MG63 (cell line): Measurements from ENCODE around the gene SPSB1. TPM values are rescaled to one million over a fixed set of nuclear protein-coding genes. Genes with fewer than 3 reads are reported as not detected.

ENCODE experiments used
- DNase-seq: peaks from one replicate; pipeline ENCODE4 v3.0.0-alpha.2; 2020
- H3K27me3 ChIP-seq: fragments of 250-450 bp; sonication (Bioruptor Pico); 2 replicates; pipeline ENCODE4 v1.5.1; 2020; ENCODE audit warnings: mild to moderate bottlenecking, moderate library complexity
- H3K36me3 ChIP-seq: fragments of 250-450 bp; sonication (Bioruptor Pico); 2 replicates; pipeline ENCODE4 v1.5.1; 2020; ENCODE audit warnings: mild to moderate bottlenecking, moderate library complexity
- H3K4me3 ChIP-seq: fragments of 250-450 bp; sonication (Bioruptor Pico); 2 replicates; pipeline ENCODE4 v1.5.1; 2020; ENCODE audit warnings: mild to moderate bottlenecking, moderate library complexity
- H3K9me3 ChIP-seq: fragments of 250-450 bp; sonication (Bioruptor Pico); 2 replicates; pipeline ENCODE4 v1.5.1; 2020; ENCODE audit warnings: mild to moderate bottlenecking, moderate library complexity
- total RNA-seq: library from RNA; depleted of rRNA; stranded (reverse); fragments of >200 nt; shearing (Covaris generic); gene quantifications from 2 replicates; pipeline ENCODE4 v1.2.3, GENCODE V29; 2014; ENCODE audit warnings: low replicate concordance

Gene SPSB1
- total RNA-seq, 1 experiment from 2014 or later = 11.4 TPM

DNA sequence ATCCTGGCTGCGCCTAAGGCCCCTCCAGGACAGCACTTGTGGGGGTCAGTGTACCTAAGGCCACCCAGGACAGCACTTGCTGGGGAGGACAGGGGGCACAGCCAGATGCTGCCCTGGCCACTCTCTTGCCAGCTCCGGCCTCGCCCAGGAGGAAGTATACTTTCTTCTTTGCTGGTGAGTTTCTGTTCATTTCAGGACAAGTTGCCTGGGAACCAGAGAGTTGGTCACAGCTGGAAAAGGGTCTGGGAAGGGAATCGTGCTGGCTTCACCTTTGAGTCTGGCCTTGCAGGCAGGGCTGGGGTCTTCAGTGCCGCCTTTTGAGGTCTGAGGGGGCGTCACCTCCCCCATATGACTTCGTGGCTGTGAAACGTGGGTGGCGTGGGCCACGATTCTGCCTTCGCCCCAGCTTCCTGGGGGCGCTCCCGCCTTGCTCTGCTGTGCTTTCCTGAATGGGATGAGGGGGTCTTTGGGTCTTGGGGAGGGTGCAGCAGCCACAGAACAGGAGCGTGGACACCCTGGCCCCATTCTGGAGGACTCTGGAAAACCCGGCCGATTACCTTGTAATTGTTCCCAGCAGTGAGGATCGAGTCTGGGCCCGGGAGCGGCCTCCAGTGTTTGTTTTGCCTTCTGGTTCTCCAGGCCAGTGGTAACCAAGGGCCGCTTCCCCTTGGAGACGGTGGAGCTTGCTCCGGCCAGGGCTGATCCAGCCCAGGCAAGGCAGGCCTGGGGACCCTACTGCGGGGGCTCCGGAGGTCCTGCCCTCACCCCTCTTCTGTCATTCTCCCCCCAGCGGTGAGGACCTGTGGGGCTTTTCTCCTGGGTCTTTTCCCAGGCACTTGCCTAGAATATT, 45.9 kb downstream of the SPSB1 start:
- Histone ChIP-seq H3K4me3 (no peak overlapping the region), H3K36me3 (no peaks in the 10 kb centered on the region), H3K9me3 (no peaks in the 10 kb centered on the region), H3K27me3 (no peaks in the 10 kb centered on the region)
- DNase-seq = no peak

- no peak for DNase-seq
- Histone ChIP-seq H3K9me3 (no peaks in the 10 kb centered on the region), H3K36me3 (no peaks in the 10 kb centered on the region), H3K4me3 (no peak overlapping the region), H3K27me3 (no peaks in the 10 kb centered on the region)
Observed at GRCh38 chr1:9340172-9340854, 47.6 kb downstream of the SPSB1 start.

- no peak for DNase-seq
Observed at GRCh38 chr1:9340864-9341263, 48.2 kb downstream of the SPSB1 start.

DNA sequence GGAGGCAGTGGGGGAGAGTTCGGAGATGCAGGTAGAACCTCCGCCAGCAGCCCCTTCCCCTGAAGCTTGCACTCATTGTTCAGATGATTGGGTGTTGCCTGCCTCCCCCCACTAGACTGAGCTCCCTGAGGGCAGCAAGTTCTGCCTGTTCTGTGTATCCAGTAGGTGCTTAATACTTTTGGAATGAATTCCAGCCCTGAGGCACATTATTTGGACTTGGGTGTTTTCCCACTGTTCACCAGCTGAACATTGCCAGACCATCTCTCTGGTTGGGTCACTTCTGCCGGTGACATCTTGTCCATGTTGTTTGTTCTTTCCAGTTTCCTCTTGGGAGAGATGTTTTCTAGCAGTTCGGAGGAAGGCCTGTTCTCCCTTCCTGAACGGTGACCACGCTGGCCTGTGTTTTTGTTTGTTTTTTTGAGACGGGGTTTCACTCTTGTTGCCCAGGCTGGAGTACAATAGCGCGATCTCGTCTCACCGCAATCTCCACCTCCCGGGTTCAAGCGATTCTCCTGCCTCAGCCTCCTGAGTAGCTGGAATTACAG, 48.7 kb downstream of the SPSB1 start:
- no peak for DNase-seq
- no peaks in the 10 kb centered on the region for H3K9me3 ChIP-seq
- H3K27me3 ChIP-seq = no peaks in the 10 kb centered on the region
- H3K36me3 ChIP-seq = no peaks in the 10 kb centered on the region
- no peak overlapping the region for H3K4me3 ChIP-seq

More at GRCh38 chr1:9340864-9341263, 48.2 kb downstream of the SPSB1 start:
- H3K4me3 ChIP-seq = no peak overlapping the region
- no peaks in the 10 kb centered on the region for H3K36me3 ChIP-seq
- no peaks in the 10 kb centered on the region for H3K9me3 ChIP-seq
- H3K27me3 ChIP-seq = no peaks in the 10 kb centered on the region

GRCh38 chr1:9343269-9343668, 50.6 kb downstream of the SPSB1 start:
- Histone ChIP-seq H3K36me3 (no peaks in the 10 kb centered on the region), H3K27me3 (no peaks in the 10 kb centered on the region), H3K9me3 (no peaks in the 10 kb centered on the region), H3K4me3 (no peak overlapping the region)
- no peak for DNase-seq

DNA sequence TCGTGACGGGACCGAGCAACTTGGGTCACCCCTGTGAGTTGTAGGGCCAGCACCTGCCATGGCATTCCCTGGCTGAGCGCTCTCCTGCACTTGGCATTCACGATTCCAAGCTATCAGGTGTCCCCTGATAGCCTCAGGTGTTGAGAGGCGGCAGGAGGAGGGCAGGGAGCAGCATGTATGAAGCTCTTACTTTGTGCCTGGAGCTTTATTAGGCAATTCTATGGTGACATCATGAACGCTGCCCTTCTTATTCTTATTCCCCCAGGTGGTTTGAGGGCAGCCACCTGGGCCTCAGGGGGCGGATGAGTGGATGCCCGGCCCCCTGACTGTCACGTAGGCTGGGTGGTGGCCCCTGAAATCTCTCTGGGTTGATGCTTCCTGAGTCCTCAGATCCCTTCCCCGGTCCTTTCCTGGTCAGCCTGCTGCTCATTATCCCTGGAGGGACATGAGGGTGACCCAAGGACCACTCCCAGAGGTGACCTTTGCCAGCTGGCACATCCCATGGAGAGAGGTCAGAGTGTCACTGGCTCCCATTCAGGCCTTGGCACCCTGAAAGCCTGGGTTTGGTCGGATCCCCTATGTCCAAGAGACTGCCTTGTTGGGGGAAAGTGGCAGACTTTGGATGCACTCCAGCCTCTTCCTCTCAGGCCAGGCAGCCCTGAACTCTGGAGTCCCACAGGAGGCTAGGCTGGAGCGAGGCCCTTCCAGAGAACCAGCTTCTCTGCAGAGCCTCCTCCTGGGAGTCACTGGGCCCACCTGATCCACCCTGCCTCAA, 51.9 kb downstream of the SPSB1 start:
- H3K36me3 ChIP-seq = no peaks in the 10 kb centered on the region
- H3K4me3 ChIP-seq = no peak overlapping the region
- H3K9me3 ChIP-seq = no peaks in the 10 kb centered on the region
- no peak for DNase-seq
- H3K27me3 ChIP-seq = no peaks in the 10 kb centered on the region

- no peaks in the 10 kb centered on the region for H3K36me3 ChIP-seq
- no peaks in the 10 kb centered on the region for H3K9me3 ChIP-seq
- H3K4me3 ChIP-seq = no peak overlapping the region
- DNase-seq = no peak
- no peaks in the 10 kb centered on the region for H3K27me3 ChIP-seq
Observed at GRCh38 chr1:9345471-9345870, 52.8 kb downstream of the SPSB1 start.

GRCh38 chr1:9345922-9346321, 53.2 kb downstream of the SPSB1 start:
- Histone ChIP-seq H3K27me3 (no peaks in the 10 kb centered on the region), H3K4me3 (no peak overlapping the region), H3K9me3 (no peaks in the 10 kb centered on the region), H3K36me3 (no peaks in the 10 kb centered on the region)
- no peak for DNase-seq

DNA sequence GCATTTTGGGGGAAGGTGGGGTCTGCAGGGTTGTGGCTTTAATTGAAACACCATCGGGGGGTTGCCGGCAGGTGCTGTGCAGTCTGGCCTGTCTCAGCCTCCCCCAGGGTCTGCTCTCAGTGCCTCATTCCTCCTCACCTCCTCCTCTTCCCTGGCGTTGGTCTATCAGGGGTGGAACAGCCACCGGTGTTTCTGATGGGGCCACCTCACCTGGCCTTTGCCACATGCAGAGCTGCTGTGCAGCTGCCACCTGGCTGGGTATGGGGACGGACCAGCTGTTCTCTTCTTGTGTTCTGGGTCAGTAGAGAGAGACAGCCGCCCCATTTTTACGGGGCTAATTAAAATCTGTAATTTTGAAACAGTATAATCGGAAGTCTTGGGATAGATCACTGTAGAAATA, 53.9 kb downstream of the SPSB1 start:
- no peaks in the 10 kb centered on the region for H3K27me3 ChIP-seq
- H3K4me3 ChIP-seq = no peak overlapping the region
- no peaks in the 10 kb centered on the region for H3K36me3 ChIP-seq
- DNase-seq = no peak
- H3K9me3 ChIP-seq = no peaks in the 10 kb centered on the region

DNA sequence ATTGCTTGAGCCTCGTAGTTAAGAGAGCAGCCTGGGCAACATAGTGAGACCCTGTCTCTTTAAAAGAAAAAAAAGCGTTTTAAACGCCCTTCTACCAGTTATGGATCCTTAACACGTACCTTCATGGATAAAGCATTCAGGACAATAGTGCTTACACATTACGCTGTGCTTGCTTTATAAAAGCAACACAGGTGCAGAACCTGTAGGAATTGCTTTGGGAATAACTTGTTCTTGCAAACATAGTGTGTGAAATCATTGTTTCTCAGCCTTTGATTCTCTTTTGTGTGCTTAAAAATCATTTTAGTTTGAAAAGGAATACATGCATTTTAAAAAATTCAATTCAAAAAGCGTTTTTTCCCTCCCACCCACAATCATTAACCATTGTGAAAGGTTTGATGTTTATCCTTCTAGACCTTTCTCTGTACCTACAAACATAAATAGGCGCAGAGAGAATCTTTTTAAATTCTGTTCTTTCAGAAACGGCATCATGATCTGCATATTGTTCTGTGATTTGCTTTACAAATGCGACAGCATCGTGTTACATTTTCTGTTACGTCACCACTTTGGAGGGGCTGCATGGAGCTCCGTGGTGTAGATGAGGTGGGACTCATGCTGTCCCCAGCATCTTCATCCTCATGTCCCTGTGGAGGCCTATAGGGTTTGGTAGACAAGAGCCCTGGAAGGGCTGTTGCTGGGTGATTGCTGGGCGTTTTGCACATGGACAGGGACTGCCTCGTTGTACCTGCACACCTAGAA, 54.6 kb downstream of the SPSB1 start:
- no peaks in the 10 kb centered on the region for H3K27me3 ChIP-seq
- DNase-seq = no peak
- no peaks in the 10 kb centered on the region for H3K9me3 ChIP-seq
- H3K4me3 ChIP-seq = no peak overlapping the region
- H3K36me3 ChIP-seq = no peaks in the 10 kb centered on the region

DNA sequence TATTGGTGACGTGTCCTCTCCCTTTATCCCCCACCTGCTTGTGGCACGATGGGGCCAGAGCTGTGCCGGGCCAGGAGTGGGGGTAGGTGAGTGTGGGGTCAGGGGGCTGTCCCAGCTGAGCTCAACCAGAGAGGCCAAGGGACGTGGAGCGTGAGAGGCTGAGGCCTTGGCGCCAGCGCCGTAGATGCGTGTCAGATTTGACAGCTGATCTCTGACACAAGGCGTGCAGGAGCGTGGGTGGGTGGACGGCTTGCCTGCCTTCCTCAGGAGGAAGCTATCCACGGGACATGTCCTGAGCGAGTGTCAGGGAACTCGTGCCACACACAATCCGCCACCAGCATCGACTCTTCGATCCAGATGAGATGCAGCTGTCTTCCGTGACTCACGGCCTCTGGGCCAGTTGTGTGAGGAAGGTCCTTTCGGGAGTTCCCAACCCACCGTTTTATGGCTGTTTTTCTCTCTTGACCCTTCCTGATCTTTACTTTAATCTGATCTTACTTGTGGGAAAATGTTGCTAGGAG, 56.7 kb downstream of the SPSB1 start:
- Histone ChIP-seq H3K9me3 (no peaks in the 10 kb centered on the region), H3K27me3 (no peaks in the 10 kb centered on the region), H3K36me3 (no peaks in the 10 kb centered on the region), H3K4me3 (no peak overlapping the region)
- no peak for DNase-seq

DNA sequence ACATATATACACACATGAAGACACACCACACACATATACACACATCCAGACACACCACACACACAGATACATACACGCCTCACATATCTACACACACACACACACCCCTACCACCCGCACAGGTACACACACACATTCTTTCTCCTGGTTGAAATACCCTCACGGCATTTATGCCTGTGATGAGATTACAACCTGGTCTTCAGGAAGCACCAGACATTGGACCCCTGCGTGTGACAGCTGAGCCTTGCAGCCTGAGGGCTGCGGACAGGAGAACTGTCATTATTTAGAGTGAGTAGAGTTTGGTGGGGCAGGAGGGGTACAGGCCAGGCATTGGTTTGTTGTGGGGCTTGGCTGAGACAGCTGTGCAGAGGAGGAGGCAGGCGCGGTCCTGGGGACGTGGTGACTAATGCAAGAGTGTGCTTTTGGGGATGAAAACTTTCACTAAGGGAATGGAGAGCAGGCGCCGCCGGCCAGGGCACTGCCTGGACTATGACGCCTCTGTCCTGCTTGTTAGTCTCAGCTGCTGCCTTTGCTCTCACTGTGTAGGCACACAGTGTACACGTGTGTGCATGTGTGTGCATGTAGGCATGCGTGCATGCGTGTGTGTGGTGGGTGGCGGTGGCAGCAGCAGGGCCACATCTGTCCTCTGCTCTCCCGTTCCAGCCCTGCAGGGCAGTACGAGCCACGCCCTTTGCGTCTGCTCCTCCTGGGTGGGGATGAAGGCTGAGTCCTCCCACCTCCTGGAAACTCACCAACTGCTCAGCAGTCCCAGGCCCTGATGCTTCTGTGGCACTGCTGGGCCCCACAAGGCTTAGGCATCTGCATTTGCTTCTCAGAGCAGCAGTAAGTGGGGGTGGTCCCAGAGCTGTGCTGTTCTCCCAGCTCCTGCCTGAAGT, 57.6 kb downstream of the SPSB1 start:
- peak; percentile 13 for DNase-seq
- Histone ChIP-seq H3K27me3 (no peaks in the 10 kb centered on the region), H3K9me3 (no peaks in the 10 kb centered on the region), H3K4me3 (no peak overlapping the region), H3K36me3 (no peaks in the 10 kb centered on the region)

DNA sequence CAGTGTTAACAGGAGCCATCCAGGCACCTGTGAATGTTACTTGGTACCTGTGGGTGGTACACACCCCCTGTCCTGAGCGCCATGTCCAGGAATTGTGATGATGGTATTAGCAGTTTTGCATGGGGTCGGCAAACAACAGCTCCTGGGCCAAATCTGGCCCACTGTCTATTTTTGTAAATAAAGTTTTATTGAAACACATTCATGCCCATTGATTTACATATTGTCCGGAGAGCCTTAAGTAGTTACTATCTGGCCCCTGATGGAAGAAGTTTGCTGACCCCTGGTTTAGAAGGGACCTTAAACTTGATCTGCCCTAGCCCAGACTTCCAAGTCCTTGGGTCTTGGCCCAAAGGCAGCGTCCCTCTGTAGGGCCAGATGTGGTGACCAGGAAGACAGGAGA, 58.3 kb downstream of the SPSB1 start:
- no peak for DNase-seq
- Histone ChIP-seq H3K4me3 (no peak overlapping the region), H3K9me3 (no peaks in the 10 kb centered on the region), H3K36me3 (peaks cover 3% of the 10 kb centered on the region; the same call in 1 of the 2 replicates), H3K27me3 (no peaks in the 10 kb centered on the region)

GRCh38 chr1:9351654-9352271, 59.1 kb downstream of the SPSB1 start:
- Histone ChIP-seq H3K4me3 (no peak overlapping the region), H3K27me3 (no peaks in the 10 kb centered on the region), H3K36me3 (peaks cover 3% of the 10 kb centered on the region; the same call in 1 of the 2 replicates), H3K9me3 (no peaks in the 10 kb centered on the region)
- no peak for DNase-seq
